OCI-LY3 (cell line): ENCODE measurements around the gene KDM4B.

Experiments
- EZH2phosphoT487 ChIP-seq: fragments of 200-600 bp; shearing (Covaris generic); IDR thresholded peaks from 2 replicates; pipeline ENCODE4 v1.6.1; 2018; ENCODE audit warnings: antibody characterized with exemption, mixed run types, low read depth
- TF ChIP-seq, protein P1 (sequence below): fragments of 200-600, 300-600 bp; sonication (generic); IDR thresholded peaks from 2 replicates; pipeline ENCODE4 v1.5.1; 2014; ENCODE audit warnings: antibody characterized with exemption, low read length, low read depth

DNA sequence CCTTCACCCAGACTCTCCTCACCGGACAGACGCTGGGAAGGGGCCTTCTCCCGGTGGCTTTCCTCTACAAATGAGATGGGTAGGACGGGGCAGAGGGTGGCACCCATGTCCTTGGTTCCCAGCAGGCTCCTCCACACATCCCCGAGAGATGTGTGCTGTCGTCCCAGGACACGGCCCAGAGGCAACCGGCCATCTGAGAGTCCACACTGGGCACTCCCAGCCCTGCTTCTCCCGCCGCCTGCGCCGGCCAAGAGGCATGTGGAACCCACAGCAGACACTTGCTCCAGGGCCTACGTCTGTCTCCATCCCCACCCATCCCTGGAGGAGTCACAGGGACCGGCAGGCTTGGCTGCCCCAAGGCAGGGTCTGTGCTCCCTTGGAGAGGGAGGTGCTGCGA is 179.9 kb downstream of the KDM4B start:
- TF ChIP-seq, protein P1, sequence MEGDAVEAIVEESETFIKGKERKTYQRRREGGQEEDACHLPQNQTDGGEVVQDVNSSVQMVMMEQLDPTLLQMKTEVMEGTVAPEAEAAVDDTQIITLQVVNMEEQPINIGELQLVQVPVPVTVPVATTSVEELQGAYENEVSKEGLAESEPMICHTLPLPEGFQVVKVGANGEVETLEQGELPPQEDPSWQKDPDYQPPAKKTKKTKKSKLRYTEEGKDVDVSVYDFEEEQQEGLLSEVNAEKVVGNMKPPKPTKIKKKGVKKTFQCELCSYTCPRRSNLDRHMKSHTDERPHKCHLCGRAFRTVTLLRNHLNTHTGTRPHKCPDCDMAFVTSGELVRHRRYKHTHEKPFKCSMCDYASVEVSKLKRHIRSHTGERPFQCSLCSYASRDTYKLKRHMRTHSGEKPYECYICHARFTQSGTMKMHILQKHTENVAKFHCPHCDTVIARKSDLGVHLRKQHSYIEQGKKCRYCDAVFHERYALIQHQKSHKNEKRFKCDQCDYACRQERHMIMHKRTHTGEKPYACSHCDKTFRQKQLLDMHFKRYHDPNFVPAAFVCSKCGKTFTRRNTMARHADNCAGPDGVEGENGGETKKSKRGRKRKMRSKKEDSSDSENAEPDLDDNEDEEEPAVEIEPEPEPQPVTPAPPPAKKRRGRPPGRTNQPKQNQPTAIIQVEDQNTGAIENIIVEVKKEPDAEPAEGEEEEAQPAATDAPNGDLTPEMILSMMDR, result no peak
- no peak for TF ChIP-seq EZH2phosphoT487
